IMR-90 (cell line): ENCODE measurements around the gene WDR46.

Source experiments
- BHLHE40 ChIP-seq: fragments of 150-350 bp; IDR thresholded peaks from 2 replicates; pipeline ENCODE4 v1.6.1; 2016; ENCODE audit warnings: mild to moderate bottlenecking, low read depth, low read length
- CEBPB ChIP-seq: IDR thresholded peaks from 2 replicates; pipeline ENCODE4 v1.6.1; 2012; ENCODE audit warnings: low read depth, low read length, improper control_type of control experiment
- POLR2A ChIP-seq: IDR thresholded peaks from 2 replicates; pipeline ENCODE4 v1.6.1; 2012; ENCODE audit warnings: mild to moderate bottlenecking, low read depth, low read length
- RAD21 ChIP-seq: IDR thresholded peaks from 2 replicates; pipeline ENCODE4 v1.6.1; 2012; ENCODE audit warnings: low read length, improper control_type of control experiment
- RFX5 ChIP-seq: IDR thresholded peaks from 2 replicates; pipeline ENCODE4 v1.8.0; 2012; ENCODE audit warnings: low read depth, mild to moderate bottlenecking, low read length, moderate library complexity
- SMC3 ChIP-seq: fragments of 150-350 bp; IDR thresholded peaks from 2 replicates; pipeline ENCODE4 v1.6.1; 2016; ENCODE audit warnings: low read depth, mild to moderate bottlenecking, antibody characterized with exemption, low read length, moderate library complexity
- USF2 ChIP-seq: fragments of 150-350 bp; IDR thresholded peaks from 2 replicates; pipeline ENCODE4 v1.6.1; 2017; ENCODE audit warnings: mild to moderate bottlenecking, antibody characterized with exemption, low read length, low read depth
- TF ChIP-seq, protein P1 (sequence below): conservative IDR thresholded peaks from 2 replicates; pipeline ENCODE4 v1.5.1; 2012; ENCODE audit warnings: mild to moderate bottlenecking, low read depth, low read length, improper control_type of control experiment

GRCh38 chr6:33236328-33236727 lies 52.7 kb downstream of the WDR46 start:
- no peak for TF ChIP-seq CEBPB
- TF ChIP-seq, protein P1, sequence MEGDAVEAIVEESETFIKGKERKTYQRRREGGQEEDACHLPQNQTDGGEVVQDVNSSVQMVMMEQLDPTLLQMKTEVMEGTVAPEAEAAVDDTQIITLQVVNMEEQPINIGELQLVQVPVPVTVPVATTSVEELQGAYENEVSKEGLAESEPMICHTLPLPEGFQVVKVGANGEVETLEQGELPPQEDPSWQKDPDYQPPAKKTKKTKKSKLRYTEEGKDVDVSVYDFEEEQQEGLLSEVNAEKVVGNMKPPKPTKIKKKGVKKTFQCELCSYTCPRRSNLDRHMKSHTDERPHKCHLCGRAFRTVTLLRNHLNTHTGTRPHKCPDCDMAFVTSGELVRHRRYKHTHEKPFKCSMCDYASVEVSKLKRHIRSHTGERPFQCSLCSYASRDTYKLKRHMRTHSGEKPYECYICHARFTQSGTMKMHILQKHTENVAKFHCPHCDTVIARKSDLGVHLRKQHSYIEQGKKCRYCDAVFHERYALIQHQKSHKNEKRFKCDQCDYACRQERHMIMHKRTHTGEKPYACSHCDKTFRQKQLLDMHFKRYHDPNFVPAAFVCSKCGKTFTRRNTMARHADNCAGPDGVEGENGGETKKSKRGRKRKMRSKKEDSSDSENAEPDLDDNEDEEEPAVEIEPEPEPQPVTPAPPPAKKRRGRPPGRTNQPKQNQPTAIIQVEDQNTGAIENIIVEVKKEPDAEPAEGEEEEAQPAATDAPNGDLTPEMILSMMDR, result no peak
- TF ChIP-seq BHLHE40, result no peak
- no peak for TF ChIP-seq POLR2A
- TF ChIP-seq USF2, result no peak
- TF ChIP-seq RFX5, result no peak
- no peak for TF ChIP-seq RAD21
- TF ChIP-seq SMC3, result no peak
